HepG2 (cell line): ENCODE measurements around the gene ALS2. TPM values are rescaled to one million over a fixed set of nuclear protein-coding genes. Genes with fewer than 3 reads are reported as not detected.

Experiments used
- ATAC-seq: fragments of 200-7000 bp; cut with Tn5 transposase; 3 replicates; pipeline ENCODE4 v1.9.1; 2020; ENCODE audit warnings: mild to moderate bottlenecking, moderate library complexity
- BruUV-seq: library from RNA; stranded (reverse); fragments of 400-500 nt; replicated peaks from 2 replicates; lab custom pipeline; 2021; lab: Mats Ljungman, UMichigan
- CTCF ChIA-PET: fragments of 300-600 bp; formaldehyde crosslinking; extraction: SDS; loops from one replicate; lab custom pipeline; 2021; ENCODE audit warnings: low total read pairs, inconsistent platforms, low intra/inter-chr PET ratio; lab: Yijun Ruan, JAX
- POLR2A ChIA-PET: fragments of 350-600 bp; sonication (Branson Sonifier 250); formaldehyde crosslinking; loops from one replicate; lab custom pipeline; 2020; ENCODE audit warnings: antibody characterized with exemption, inconsistent platforms; lab: Yijun Ruan, JAX
- DNase-seq: peaks from one replicate; pipeline ENCODE4 v3.0.0-alpha.2; 2015; ENCODE audit warnings: low spot score
- FAIRE-seq: peaks from 3 replicates; lab custom pipeline; 2011; peaks lifted over from hg19 to GRCh38; lab: Jason Lieb, UNC
- H2AFZ ChIP-seq: one replicate; pipeline ENCODE4 v1.6.1; 2011; ENCODE audit warnings: low read length, inconsistent platforms
- H3K27ac ChIP-seq: fragments of 300-600 bp; 3 replicates; pipeline ENCODE4 v1.8.0; 2011; ENCODE audit warnings: mixed run types, mild to moderate bottlenecking, mixed read lengths, low read length, inconsistent platforms; ENCODE audit not compliant: insufficient read depth; ENCODE audit errors: extremely low read length
- H3K27me3 ChIP-seq, 2 experiments: fragments of 200-600 bp in 1 of 2; 2 replicates in 1 of 2; 3 replicates in 1 of 2; pipeline versions ENCODE4 v1.6.0 to v1.8.0; 2011; ENCODE audit warnings: low read length in 2 of 2, mild to moderate bottlenecking in 2 of 2, moderate library complexity in 2 of 2, inconsistent platforms in 1 of 2; ENCODE audit not compliant: insufficient read depth in 2 of 2, control insufficient read depth in 1 of 2
- H3K36me3 ChIP-seq, 2 experiments: fragments of 200-600 bp in 1 of 2; replicated peaks in 1 of 2; 2 replicates in 1 of 2; 3 replicates in 1 of 2; pipeline versions ENCODE4 v1.5.1 to v1.8.0; 2011; ENCODE audit warnings: low read length in 2 of 2, inconsistent platforms in 1 of 2; ENCODE audit not compliant: insufficient read depth in 2 of 2, control insufficient read depth in 1 of 2
- H3K4me1 ChIP-seq: 2 replicates; pipeline ENCODE4 v1.5.1; 2012; ENCODE audit warnings: low read length, inconsistent platforms; ENCODE audit not compliant: insufficient read depth
- H3K4me2 ChIP-seq: 2 replicates; pipeline ENCODE4 v1.6.0; 2011; ENCODE audit warnings: low read depth, low read length, inconsistent platforms
- H3K4me3 ChIP-seq, 3 experiments: fragments of 200-600 bp in 1 of 3; sonication (generic), shearing (Covaris generic) in 1 of 3; replicated peaks in 1 of 3; 2 replicates each; pipeline ENCODE4 v1.5.1; 2011 to 2016; ENCODE audit warnings: low read length in 3 of 3, inconsistent platforms in 2 of 3, low read depth in 2 of 3, mild to moderate bottlenecking in 2 of 3, control low read depth in 1 of 3, mixed read lengths in 1 of 3; ENCODE audit not compliant: insufficient read depth in 1 of 3
- H3K79me2 ChIP-seq: one replicate; pipeline ENCODE4 v1.6.1; 2011; ENCODE audit warnings: low read length, inconsistent platforms; ENCODE audit not compliant: insufficient read depth
- H3K9ac ChIP-seq: 2 replicates; pipeline ENCODE4 v1.6.0; 2011; ENCODE audit warnings: mild to moderate bottlenecking, low read depth, low read length, inconsistent platforms; ENCODE audit not compliant: insufficient read depth
- H3K9me3 ChIP-seq: 2 replicates; pipeline ENCODE4 v1.5.1; 2012; ENCODE audit warnings: mild to moderate bottlenecking, low read length
- H4K20me1 ChIP-seq: 2 replicates; pipeline ENCODE4 v1.6.0; 2011; ENCODE audit warnings: inconsistent platforms, mild to moderate bottlenecking, low read length, moderate library complexity; ENCODE audit not compliant: insufficient read depth
- CAMTA2 ChIP-seq: sonication (generic); formaldehyde crosslinking; IDR thresholded peaks from 2 replicates; pipeline ENCODE4 v1.4.0; 2020; ENCODE audit warnings: mild to moderate bottlenecking, missing genetic modification reagents, borderline replicate concordance
- IRF2 ChIP-seq: IDR thresholded peaks from 2 replicates; pipeline ENCODE4 v1.6.1; 2018; ENCODE audit warnings: missing genetic modification reagents, missing compliant biosample characterization
- KLF11 ChIP-seq: IDR thresholded peaks from 2 replicates; pipeline ENCODE4 v1.6.1; 2016; ENCODE audit warnings: missing compliant biosample characterization
- MIXL1 ChIP-seq: IDR thresholded peaks from 2 replicates; pipeline ENCODE4 v1.6.1; 2016
- MTF2 ChIP-seq: sonication (generic); formaldehyde crosslinking; IDR thresholded peaks from 2 replicates; pipeline ENCODE4 v1.5.0; 2020; ENCODE audit warnings: missing genetic modification reagents, borderline replicate concordance
- RBM39 ChIP-seq: fragments of 200-400 bp; formaldehyde crosslinking; IDR thresholded peaks from one replicate; pipeline ENCODE4 v1.6.1; 2018; ENCODE audit warnings: antibody characterized with exemption, mild to moderate bottlenecking, low read depth, low read length; ENCODE audit not compliant: poor library complexity, severe bottlenecking
- SP140L ChIP-seq: sonication (generic); formaldehyde crosslinking; IDR thresholded peaks from 2 replicates; pipeline ENCODE4 v1.4.0; 2020; ENCODE audit warnings: missing genetic modification reagents, borderline replicate concordance
- YY1 ChIP-seq: IDR thresholded peaks from 2 replicates; pipeline ENCODE4 v1.6.1; 2011; ENCODE audit warnings: low read length, low read depth, moderate library complexity, mild to moderate bottlenecking; ENCODE audit not compliant: insufficient read depth, insufficient replicate concordance
- ZNF207 ChIP-seq: fragments of 450-650 bp; IDR thresholded peaks from 2 replicates; pipeline ENCODE4 v1.6.1; 2016; ENCODE audit warnings: antibody characterized with exemption, borderline replicate concordance
- ZNF335 ChIP-seq: sonication (generic); formaldehyde crosslinking; IDR thresholded peaks from 2 replicates; pipeline ENCODE4 v1.4.0; 2020; ENCODE audit warnings: missing genetic modification reagents
- ZNF34 ChIP-seq: sonication (generic); formaldehyde crosslinking; IDR thresholded peaks from 2 replicates; pipeline ENCODE4 v1.4.0; 2020; ENCODE audit warnings: mild to moderate bottlenecking, missing genetic modification reagents, borderline replicate concordance
- ZNF790 ChIP-seq: sonication (generic); formaldehyde crosslinking; IDR thresholded peaks from 2 replicates; pipeline ENCODE4 v1.8.0; 2022; ENCODE audit warnings: missing genetic modification reagents, mild to moderate bottlenecking, borderline replicate concordance
- WGBS: methylation state at CpG from one replicate; pipeline ENCODE4 v1.1.6; 2017; ENCODE audit warnings: low lambda C conversion rate; 5-methylcytosine and 5-hydroxymethylcytosine counted together
- in situ Hi-C: cut with HindIII; loops from 2 replicates; pipeline ENCODE4 v1.10.0; 2017; ENCODE audit warnings: low pct_unique_long_range_greater_than_20kb; ENCODE audit not compliant: extremely low pct_ligation_motif_present
- intact Hi-C: fragments of 100-400 bp; cut with micrococcal nuclease; formaldehyde crosslinking; loops from one replicate; pipeline ENCODE4 v1.10.0; 2022; ENCODE audit not compliant: unreplicated experiment
- polyA plus RNA-seq, 8 experiments: library from polyadenylated mRNA; depleted of rRNA in 3 of 8; stranded (reverse) in 7 of 8; unstranded in 1 of 8; fragments of >200 nt; fragmentation: Illumina TruSeq in 4 of 8; extraction: Trizol in 4 of 8; gene quantifications; 2 replicates each; pipeline versions ENCODE4 v1.2.1 to v1.2.3, GENCODE V29; 2011 to 2016; ENCODE audit warnings: low read depth in 4 of 8, missing spikeins in 1 of 8, mixed read lengths in 1 of 8; ENCODE audit not compliant: insufficient read depth in 1 of 8
- total RNA-seq, 5 experiments: library from RNA; depleted of rRNA; stranded (reverse); fragments of >200 nt; fragmentation: Illumina TruSeq; extraction: Trizol; gene quantifications; 2 replicates each; pipeline ENCODE4 v1.2.3, GENCODE V29; 2016; ENCODE audit warnings: low read depth in 1 of 5
- TF ChIP-seq, protein P1 (sequence below): IDR thresholded peaks from 2 replicates; pipeline ENCODE4 v1.6.1; 2012; ENCODE audit warnings: low read length, improper control_type of control experiment
- TF ChIP-seq, protein P2 (sequence below): sonication (generic); formaldehyde crosslinking; IDR thresholded peaks from 2 replicates; pipeline ENCODE4 v1.4.0; 2020; ENCODE audit warnings: missing genetic modification reagents
- TF ChIP-seq, protein P3 (sequence below): sonication (generic); formaldehyde crosslinking; IDR thresholded peaks from 2 replicates; pipeline ENCODE4 v1.4.0; 2020; ENCODE audit warnings: low read depth, mild to moderate bottlenecking, missing genetic modification reagents

The ALS2 gene
- total and polyA plus RNA-seq, 2 of the 13 experiments (the other 11 are each of a cell fraction or from before 2014, with no cell fraction given), result 12.7 to 19.3 TPM

DNA sequence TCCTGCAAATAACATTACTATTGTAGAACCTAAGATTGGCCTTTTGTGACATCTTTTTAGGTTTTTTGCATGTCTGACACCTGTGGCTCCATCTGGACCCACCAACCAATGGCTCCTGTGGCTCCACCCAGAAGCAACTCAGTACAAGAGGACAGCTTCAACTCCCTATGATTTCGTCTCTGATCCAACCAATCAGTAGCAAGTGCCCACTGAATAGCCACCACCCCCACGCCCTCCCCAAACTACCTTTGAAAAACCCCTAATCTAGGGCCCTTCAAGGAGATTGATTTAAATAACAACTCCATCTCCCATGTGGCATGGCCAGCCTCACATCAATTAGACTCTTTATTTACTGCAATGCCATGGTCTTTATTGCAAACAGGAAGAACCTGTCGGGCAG is 105.9 kb downstream of the ALS2 start:
- Histone ChIP-seq H3K27ac (no peak overlapping the region), H3K79me2 (no peaks in the 10 kb centered on the region), H2AFZ (no peak overlapping the region), H4K20me1 (no peaks in the 10 kb centered on the region), H3K4me2 (no peak overlapping the region), H3K27me3 (peaks cover 0 to 12% of the 10 kb centered on the region in 2 experiments; a peak in 3 of 5 replicates), H3K4me1 (no peaks in the 10 kb centered on the region), H3K4me3 (no peak overlapping the region), H3K9ac (no peak overlapping the region), H3K9me3 (no peaks in the 10 kb centered on the region), H3K36me3 (no peaks in the 10 kb centered on the region)
- intact Hi-C loops (no loop called here), in situ Hi-C loops (no loop called here)
- FAIRE-seq, result no peak
- WGBS, result 24% methylated on average over 3 of the region's 3 CpGs
- POLR2A ChIA-PET, result no interaction called here
- CTCF ChIA-PET, result no interaction called here
- no TSS peak for BruUV-seq
- no peak for ATAC-seq
- DNase-seq, result no peak
- TF ChIP-seq ZNF207, result no peak
- TF ChIP-seq KLF11, result no peak
- no peak for TF ChIP-seq YY1
- TF ChIP-seq ZNF34 (CRISPR knock-in tag), result no peak
- no peak for TF ChIP-seq MIXL1
- TF ChIP-seq ZNF790 (CRISPR knock-in tag), result no peak
- no peak for TF ChIP-seq RBM39
- TF ChIP-seq ZNF335 (CRISPR knock-in tag), result no peak
- no peak for TF ChIP-seq SP140L (CRISPR knock-in tag)
- no peak for TF ChIP-seq IRF2 (CRISPR knock-in tag)
- no peak for TF ChIP-seq CAMTA2
- TF ChIP-seq, protein P1, sequence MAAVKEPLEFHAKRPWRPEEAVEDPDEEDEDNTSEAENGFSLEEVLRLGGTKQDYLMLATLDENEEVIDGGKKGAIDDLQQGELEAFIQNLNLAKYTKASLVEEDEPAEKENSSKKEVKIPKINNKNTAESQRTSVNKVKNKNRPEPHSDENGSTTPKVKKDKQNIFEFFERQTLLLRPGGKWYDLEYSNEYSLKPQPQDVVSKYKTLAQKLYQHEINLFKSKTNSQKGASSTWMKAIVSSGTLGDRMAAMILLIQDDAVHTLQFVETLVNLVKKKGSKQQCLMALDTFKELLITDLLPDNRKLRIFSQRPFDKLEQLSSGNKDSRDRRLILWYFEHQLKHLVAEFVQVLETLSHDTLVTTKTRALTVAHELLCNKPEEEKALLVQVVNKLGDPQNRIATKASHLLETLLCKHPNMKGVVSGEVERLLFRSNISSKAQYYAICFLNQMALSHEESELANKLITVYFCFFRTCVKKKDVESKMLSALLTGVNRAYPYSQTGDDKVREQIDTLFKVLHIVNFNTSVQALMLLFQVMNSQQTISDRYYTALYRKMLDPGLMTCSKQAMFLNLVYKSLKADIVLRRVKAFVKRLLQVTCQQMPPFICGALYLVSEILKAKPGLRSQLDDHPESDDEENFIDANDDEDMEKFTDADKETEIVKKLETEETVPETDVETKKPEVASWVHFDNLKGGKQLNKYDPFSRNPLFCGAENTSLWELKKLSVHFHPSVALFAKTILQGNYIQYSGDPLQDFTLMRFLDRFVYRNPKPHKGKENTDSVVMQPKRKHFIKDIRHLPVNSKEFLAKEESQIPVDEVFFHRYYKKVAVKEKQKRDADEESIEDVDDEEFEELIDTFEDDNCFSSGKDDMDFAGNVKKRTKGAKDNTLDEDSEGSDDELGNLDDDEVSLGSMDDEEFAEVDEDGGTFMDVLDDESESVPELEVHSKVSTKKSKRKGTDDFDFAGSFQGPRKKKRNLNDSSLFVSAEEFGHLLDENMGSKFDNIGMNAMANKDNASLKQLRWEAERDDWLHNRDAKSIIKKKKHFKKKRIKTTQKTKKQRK, result no peak
- TF ChIP-seq, protein P2, sequence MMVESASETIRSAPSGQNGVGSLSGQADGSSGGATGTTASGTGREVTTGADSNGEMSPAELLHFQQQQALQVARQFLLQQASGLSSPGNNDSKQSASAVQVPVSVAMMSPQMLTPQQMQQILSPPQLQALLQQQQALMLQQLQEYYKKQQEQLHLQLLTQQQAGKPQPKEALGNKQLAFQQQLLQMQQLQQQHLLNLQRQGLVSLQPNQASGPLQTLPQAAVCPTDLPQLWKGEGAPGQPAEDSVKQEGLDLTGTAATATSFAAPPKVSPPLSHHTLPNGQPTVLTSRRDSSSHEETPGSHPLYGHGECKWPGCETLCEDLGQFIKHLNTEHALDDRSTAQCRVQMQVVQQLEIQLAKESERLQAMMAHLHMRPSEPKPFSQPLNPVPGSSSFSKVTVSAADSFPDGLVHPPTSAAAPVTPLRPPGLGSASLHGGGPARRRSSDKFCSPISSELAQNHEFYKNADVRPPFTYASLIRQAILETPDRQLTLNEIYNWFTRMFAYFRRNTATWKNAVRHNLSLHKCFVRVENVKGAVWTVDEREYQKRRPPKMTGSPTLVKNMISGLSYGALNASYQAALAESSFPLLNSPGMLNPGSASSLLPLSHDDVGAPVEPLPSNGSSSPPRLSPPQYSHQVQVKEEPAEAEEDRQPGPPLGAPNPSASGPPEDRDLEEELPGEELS (CRISPR knock-in tag), result no peak
- TF ChIP-seq, protein P3, sequence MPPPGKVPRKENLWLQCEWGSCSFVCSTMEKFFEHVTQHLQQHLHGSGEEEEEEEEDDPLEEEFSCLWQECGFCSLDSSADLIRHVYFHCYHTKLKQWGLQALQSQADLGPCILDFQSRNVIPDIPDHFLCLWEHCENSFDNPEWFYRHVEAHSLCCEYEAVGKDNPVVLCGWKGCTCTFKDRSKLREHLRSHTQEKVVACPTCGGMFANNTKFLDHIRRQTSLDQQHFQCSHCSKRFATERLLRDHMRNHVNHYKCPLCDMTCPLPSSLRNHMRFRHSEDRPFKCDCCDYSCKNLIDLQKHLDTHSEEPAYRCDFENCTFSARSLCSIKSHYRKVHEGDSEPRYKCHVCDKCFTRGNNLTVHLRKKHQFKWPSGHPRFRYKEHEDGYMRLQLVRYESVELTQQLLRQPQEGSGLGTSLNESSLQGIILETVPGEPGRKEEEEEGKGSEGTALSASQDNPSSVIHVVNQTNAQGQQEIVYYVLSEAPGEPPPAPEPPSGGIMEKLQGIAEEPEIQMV, result no peak
- TF ChIP-seq MTF2 (CRISPR knock-in tag), result no peak
